GM18517 (cell line): ENCODE data around the gene LCP1.
A peak's percentile ranks its signal among the peaks of the same experiment; 100 is the strongest.
"Not testable (repeated sequence)": the region's sequence is repeated elsewhere in the genome, so short reads cannot be mapped to it uniquely, and the experiment has no call there.

Experiments
- ATAC-seq: cut with Tn5 transposase; IDR thresholded peaks from one replicate; pipeline ENCODE4 v1.9.1; 2021; ENCODE audit warnings: mild to moderate bottlenecking, moderate library complexity; ENCODE audit not compliant: unreplicated experiment

LCP1 gene, protein sequence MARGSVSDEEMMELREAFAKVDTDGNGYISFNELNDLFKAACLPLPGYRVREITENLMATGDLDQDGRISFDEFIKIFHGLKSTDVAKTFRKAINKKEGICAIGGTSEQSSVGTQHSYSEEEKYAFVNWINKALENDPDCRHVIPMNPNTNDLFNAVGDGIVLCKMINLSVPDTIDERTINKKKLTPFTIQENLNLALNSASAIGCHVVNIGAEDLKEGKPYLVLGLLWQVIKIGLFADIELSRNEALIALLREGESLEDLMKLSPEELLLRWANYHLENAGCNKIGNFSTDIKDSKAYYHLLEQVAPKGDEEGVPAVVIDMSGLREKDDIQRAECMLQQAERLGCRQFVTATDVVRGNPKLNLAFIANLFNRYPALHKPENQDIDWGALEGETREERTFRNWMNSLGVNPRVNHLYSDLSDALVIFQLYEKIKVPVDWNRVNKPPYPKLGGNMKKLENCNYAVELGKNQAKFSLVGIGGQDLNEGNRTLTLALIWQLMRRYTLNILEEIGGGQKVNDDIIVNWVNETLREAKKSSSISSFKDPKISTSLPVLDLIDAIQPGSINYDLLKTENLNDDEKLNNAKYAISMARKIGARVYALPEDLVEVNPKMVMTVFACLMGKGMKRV

DNA sequence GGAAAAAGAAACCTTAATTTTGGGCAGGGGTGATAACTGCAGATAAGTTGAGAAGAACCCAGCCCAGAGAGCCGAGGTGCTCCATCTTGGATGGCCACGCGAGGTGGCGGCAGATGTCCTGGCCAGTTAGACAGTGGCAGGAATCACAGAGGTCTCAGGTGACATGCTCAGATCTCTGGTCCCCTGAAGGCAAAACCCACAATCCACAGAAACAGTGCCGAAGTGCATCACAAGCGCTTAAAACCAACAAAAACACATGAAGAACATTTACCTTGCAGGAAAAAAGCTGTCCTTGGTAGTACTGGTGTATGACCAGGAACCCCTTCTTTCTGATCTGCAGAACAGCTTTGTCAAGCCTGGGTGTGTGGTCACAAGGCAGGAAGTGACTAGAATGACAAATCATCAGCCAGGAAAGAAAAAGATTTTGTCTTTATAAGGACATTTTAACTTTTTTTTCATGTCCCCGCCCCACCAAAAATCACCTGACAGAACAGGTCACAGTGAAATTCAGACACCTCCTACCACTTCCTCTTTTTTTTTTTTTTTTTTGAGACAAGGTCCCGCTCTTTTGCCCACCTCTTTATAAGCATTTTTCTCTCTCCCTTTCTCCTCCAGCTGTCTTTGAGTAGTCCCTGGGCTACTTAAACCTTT lies at the start of gene LCP1:
Gene LCP1, minus strand, starts transcription at position 338 of the 651 bp plus-strand sequence. CDS start 22,515 bp downstream, outside the sequence.
- peak; percentile 70 for ATAC-seq

DNA sequence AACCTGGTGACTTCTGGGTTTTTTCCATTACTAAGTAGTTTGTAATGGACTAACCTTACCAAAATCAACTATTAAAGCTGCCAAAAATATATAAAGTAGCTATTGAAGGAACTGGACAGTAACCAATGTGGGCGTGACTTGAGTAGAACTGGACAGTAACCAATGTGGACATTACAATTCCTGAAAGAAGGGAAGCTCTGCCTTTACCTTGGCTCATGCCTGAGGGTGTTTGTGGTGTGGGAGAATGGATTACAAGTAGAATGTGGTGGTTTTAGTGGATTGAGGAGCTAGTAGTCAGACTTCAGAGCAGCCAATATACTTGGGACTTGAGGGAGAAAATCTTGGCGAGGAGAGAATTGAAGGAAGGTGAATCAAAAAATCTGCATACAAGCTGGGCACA lies 47.3 kb upstream of the LCP1 start:
- no peak for ATAC-seq

DNA sequence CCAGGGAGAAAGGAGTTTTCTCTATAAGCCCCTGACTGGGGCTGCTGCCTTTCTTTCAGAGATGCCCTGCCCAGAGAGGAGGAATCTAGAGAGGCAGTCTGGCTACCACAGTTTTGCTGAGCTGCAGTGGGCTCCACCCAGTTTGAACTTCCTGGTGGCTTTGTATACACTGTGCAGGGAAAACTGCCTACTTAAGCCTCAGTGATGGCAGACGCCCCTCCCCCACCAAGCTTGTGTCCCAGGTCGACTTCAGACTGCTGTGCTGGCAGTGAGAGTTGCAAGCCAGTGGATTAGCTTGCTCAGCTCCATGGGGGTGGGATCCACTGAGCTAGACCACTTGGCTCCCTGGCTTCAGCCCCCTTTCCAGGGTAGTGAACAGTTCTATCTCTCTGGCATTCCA lies 38.3 kb upstream of the LCP1 start:
- not testable (repeated sequence) for ATAC-seq

DNA sequence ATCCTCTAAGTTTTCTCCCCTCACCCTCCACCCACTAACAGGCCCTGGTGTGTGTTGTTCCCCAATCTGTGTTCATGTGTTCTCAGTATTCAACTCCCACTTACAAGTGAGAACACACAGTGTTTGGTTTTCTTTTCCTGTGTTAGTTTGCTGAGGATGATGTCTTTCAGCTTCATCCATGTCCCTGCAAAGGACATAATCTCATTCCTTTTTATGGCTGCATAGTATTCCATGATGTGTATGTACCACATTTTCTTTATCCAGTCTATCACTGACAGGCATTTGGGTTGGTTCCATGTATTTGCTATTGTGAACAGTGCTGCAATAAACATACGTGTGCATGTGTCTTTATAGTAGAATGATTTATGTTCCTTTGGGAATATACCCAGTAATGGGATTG lies 32.8 kb upstream of the LCP1 start:
- not testable (repeated sequence) for ATAC-seq

DNA sequence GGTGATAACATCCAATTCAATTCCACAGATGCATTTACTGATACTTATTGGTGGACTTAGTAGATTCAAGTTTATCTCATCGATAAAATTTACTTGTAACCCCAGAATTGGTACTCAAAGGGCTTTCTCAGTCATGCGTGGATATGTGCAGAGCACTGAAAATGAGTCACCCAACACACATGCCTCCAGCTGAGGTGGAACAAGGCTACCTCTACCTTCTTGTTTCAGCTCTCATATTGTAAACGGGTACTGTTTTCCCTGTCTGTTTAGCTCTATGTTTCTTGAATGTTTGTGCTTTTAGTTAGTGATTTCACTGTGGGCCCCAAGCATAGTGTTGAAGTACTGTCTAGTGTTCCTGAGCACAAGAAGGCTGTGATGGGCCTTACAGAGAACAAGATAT lies 31.3 kb upstream of the LCP1 start:
- no peak for ATAC-seq

DNA sequence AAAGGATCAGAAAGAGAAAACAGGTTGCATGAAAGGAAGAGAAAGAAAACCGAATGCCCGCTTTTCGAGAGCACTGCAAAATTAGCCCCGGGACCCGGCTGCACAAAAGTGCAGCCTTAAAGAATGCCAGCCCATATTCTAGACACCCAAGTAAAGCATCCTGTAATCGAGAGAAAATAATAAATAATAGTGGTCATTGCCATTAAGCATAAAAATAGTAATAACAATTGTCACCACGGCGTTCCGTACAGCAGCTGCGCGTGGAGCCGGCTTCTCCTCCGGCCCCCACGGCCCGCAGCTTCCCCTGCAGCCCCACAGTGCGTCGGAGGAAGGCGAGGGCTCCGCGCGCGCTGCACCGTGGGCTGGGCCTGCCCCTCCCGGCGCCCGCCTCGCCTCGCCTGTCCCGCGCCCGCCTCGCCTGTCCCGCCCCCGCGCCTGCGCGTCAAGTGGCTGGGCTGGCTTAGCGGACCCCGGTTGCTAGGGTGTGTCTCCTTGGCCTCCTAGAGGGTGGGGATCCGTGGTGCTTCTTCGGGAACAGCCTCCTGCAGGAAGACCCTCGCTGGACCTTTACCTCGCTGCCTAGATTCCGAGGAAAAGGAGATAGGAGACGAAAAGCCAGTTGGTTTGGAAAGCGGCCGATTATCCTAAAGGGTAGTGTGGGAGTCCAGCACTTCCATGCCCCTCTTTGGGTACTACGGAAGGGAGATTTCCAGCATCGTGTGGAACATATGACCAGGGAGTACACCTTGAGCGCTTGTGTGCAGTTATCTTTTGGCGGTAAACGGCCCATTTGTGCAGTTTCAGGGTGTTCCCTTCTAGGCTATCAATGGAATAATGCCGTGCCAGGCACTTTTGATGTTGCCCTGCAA lies 29.7 kb upstream of the LCP1 start, which contains the start of gene LRRC63:
Gene LRRC63, plus strand, starts transcription at position 446 of the 869 bp plus-strand sequence. CDS start 1,107 bp downstream, outside the sequence.
- peak; percentile 88 for ATAC-seq

DNA sequence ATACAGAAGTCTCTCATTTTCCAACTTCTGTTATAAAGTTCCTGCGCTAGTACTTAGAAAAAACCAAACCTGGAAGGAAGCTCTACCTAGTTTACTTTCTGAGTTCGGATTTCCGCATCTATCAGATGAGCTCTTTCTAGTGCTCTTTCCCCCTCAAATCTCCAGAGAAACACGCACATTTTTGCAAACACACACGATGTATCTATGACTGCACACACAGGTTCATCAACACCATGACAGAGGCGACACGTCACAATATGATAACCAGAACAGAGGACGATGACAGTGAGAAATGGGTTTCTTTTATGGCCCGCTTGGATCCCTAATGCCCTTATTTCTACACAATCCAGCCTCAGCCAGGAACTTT lies 29.1 kb upstream of the LCP1 start:
- ATAC-seq = peak; percentile 30

DNA sequence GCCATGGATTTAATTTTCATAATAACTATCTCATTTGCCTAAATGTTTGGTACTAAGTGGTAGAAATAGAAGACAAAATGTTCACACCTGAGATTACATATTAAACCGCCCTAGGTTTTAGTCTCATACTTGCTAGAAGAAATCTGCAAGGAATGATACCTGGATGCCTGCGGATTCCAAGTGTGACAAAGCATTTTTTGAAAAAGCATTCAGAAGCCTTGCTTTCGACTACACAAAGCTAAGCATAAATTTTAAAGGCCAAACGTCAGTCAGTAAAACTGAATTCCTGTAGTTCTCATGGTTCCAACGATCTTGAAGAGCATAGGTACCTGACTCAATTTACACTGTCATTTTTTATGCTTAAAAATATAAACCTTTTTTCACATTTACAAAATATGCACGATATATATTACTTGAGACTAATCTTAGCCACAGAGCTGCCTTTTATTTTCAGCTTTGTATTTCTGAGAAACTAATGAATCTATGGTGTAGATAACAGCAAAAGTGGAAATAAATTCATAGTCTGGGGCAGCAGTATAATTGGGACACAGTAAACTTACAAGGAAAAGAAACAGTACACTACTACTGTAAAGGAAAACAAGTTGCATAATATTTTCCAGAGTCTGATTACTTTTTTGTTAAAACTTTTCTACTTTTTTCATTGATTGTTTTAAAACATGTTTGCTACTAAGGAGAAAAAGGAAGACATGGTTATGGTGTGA lies 28.5 kb upstream of the LCP1 start:
- ATAC-seq = no peak

DNA sequence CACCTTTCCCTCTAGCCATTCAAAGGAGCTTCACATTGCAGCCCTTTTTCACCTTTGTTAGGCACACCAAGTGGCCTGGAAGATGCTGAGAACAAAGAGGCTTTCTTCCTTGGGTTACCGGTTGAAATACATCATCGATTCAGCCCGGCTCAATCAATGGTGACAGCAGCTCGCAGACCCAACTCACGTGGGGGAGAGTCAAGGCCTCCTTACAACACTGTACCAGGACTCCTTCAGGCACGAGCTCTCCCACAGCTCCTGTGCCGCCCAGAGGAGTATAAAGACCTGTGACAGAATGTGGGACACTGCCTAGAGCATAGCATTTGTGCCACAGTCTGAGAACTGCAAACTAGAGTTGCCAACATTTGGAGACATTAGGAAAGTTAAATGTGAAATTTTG lies 25.9 kb upstream of the LCP1 start:
- no peak for ATAC-seq

DNA sequence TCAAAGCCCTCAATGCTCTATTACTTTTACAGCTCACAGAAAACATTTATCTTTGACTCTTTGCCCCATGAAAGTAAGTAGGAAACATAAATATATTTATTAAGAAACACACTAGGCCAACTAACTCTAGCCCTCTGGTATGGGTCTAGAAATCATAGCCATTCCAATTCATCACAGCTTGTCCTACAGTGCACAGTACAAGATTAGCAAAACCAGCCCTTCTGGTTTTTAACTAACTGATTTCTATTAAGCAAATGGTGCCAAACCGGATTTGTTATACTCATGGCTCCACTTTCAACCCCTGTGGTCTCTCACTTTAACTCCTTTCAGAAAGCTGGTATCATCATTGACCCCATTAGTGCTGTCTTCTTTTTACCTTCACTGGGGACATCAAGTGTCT lies 24.2 kb upstream of the LCP1 start:
- ATAC-seq = no peak

DNA sequence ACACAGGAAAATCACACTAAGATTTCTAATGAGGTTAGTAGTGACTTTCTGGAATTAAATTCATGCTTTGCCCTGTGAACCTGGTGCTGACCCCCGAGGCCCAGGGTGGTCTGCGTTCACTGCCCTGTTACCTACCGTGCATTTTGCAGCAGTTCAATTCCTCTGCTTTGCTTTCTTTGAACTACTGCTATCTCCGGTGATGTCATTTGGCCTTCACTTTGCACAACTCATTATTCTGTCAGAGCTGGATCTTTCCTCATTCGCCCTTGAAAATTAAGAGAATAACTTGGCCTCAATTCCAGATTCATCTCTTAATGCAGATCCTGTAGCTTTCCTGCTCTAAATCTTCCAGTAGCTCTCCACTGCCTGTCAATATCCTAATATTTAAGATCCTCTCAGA lies 21.0 kb upstream of the LCP1 start:
- no peak for ATAC-seq

DNA sequence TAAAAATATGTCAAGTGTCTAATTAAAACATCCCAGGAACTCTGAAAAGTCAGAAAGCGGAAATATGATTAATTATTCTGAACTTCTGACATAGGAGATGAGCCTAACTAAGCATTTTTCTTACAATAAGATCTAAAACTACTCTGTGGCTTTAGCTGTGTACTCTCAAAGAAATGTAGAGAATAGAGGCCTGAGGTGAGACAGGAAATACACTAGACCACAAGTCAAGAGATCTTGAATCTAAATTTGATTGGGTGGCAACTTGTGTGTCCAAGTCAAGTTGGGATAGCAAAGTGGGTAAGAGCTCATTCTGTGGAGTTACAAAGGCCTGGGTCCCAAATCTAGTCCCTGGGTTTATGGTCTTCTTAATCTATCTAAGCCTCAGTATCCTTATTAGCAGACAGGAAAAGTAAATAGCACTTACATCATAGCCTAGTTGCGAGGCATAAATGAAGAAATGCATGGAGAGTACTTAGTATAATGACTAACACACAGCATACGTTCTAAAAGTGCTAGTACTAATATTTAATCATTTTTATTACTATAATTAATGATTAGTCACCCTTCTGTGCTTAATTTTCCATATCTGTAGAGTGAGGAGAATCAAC lies 20.3 kb upstream of the LCP1 start:
- no peak for ATAC-seq

DNA sequence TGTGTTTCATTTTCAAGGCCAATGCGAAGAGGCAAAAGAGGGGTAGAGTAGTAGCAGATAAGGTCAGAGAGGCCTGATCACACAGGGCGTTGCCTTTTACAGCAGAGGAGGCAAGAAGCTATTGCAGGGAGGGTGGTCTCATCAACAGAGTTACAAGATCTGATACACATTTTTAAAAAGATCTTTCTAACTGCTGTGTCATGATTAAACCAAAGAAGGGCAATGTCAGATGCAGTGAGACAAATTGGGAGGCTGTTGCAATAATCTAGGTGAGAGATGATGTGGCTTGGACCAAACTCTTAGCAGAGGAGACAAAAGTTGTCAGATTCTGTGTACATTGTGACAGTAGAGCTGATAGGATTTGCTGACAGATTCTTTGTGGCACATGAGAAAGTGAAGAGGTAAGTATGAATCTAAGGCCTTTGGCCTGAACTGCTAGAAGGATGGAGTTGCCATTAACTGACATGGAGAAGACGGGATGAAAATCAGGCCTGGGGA lies 16.8 kb upstream of the LCP1 start:
- ATAC-seq = no peak

DNA sequence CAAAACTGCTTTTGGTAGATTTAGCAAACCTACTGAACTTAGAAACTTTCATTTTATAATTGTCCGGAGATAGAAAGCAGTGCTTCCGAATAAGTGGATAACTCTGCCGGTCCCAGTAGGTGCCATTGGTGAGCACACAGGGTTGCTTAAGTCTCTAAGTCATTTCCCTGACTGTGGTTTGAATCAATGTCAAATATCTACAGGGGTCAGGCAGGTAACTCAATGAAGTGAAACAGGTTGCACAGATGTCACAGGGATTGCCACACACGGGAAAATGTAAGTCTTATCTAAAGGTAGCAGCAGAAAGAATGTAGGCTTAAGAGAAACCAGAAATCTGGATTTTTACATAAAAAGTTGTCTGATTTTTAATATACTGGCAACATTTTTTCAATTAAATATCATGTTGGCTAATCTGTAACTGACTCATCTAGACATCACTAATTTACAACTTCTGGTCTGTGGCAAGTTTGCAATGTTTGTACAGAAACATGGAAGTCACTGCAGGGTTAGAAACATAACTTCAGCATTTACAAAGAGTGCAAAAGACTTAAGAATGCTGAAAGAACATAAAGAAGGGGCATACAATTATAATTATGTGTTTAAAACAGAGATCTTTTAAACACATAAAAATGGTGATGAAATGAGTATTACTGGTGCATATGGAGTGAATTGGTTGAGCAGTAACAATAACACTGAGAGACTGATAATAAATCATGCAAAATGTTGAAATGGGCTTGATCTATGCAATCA lies 15.5 kb upstream of the LCP1 start:
- no peak for ATAC-seq

DNA sequence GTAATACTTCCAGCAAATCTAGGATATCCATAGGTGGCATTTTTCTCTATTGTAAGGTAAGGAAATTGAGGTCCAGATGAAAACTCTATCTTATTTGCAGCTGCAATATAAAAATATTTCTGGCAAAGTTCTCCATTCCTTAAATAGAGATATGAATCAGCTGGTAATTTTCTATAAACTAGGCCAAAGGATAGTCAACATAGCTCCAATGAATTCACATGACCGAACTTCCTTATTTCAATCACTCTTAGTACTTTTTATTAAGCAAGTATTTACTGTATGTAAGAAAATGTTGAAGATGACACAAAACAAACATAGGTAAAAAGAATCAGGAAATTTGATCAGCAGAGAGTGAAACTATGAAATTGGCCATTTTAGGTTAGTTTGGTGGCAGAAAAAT lies 13.0 kb upstream of the LCP1 start:
- no peak for ATAC-seq

DNA sequence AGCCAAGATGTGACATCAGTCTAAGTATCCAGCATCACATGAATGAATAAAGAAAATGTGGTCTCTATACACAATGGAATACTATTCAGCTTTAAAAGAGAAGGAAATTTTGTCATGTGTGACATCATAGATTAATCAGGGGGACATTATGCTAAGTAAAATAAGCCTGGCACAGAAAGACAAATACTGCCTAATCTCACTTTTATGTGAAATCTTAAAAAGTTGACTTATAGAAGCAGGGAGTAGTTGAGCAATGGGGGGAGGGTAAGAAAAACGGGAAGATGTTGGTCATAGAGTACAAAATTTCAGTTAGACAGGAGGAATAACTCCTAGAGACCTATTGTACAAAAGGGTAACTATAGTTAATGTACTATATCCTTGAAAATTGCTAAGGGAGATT lies 10.4 kb upstream of the LCP1 start:
- no peak for ATAC-seq

DNA sequence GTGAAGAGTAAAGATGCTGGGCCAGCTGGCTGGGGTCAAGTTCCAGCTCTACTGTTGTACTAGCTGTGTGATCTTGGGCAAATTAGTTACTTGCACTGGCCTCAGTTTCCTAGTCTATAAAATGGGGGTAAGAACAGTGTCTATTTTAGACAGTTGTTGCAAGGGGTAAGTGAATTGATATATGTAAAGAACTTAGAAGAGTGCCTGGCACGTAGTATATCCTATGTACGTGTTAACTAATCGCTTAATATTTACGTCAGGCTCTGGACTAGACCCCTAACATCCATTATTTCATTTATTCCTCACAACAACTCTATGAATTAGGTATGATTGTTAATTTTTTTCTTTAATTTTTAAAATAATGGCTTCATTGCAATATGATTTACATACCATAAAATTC lies 3.7 kb upstream of the LCP1 start:
- ATAC-seq = no peak

DNA sequence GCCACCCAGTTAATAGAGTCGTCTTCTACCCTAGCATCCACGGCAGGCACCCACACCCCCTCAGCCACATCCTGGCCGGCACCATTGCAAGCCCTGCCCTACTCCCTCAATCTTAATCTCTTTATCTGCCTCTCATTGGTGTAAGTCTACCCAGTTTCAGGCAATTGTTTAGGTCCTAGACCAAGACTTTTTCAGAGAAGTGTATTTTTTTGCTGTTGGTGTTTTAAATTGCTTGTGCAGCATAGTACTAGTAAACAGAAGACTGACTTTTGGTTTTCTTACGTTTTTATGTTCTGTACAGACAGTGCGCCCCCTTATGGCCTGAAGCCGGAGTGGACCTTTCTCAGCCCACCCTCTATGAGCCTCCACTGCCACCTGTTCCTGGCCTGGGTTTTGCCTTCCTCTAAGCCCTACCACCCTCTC lies 2.3 kb upstream of the LCP1 start:
- peak; percentile 38 for ATAC-seq
